Panc1 (cell line): ENCODE data around the gene SYNM. TPM values are rescaled to one million over a fixed set of nuclear protein-coding genes. Genes with fewer than 3 reads are reported as not detected.

Source experiments
- ATAC-seq: fragments of 200-7000 bp; cut with Tn5 transposase; 2 replicates; pipeline ENCODE4 v1.9.1; 2020; ENCODE audit warnings: mild to moderate bottlenecking, moderate library complexity
- BruUV-seq: library from RNA; stranded (reverse); fragments of 400-500 nt; replicated peaks from 2 replicates; lab custom pipeline; 2021; lab: Mats Ljungman, UMichigan
- CTCF ChIA-PET: fragments of 300-600 bp; sonication (Branson Sonifier 250); formaldehyde crosslinking; loops from one replicate; lab custom pipeline; 2022; ENCODE audit warnings: antibody characterized with exemption; lab: Charles Lee
- POLR2A ChIA-PET: fragments of 300-600 bp; sonication (Branson Sonifier 250); formaldehyde crosslinking; loops from one replicate; lab custom pipeline; 2022; ENCODE audit warnings: antibody characterized with exemption; lab: Charles Lee
- DNase-seq: peaks from one replicate; pipeline ENCODE4 v3.0.0-alpha.2; 2010; ENCODE audit warnings: low read depth, low spot score
- H3K27ac ChIP-seq: 2 replicates; pipeline ENCODE4 v1.5.1; 2011; ENCODE audit warnings: mild to moderate bottlenecking, low read length, inconsistent platforms
- H3K27me3 ChIP-seq: fragments of 200-500 bp; sonication (Bioruptor generic); 2 replicates; pipeline ENCODE4 v1.6.0; 2014; ENCODE audit warnings: low read length, inconsistent platforms; ENCODE audit not compliant: control insufficient read depth, insufficient read depth
- H3K36me3 ChIP-seq: fragments of 200-500 bp; sonication (Bioruptor generic); 2 replicates; pipeline ENCODE4 v1.5.1; 2014; ENCODE audit warnings: inconsistent platforms, mild to moderate bottlenecking, low read length, moderate library complexity; ENCODE audit not compliant: control insufficient read depth, insufficient read depth
- H3K4me1 ChIP-seq: 2 replicates; pipeline ENCODE4 v1.5.1; 2011; ENCODE audit warnings: inconsistent platforms, mild to moderate bottlenecking, low read length, moderate library complexity; ENCODE audit not compliant: control insufficient read depth, insufficient read depth
- H3K4me3 ChIP-seq, 2 experiments: 2 replicates each; pipeline ENCODE4 v1.5.1; 2011 to 2012; ENCODE audit warnings: low read depth in 2 of 2, low read length in 2 of 2, mild to moderate bottlenecking in 2 of 2, inconsistent platforms in 1 of 2, moderate library complexity in 1 of 2
- H3K9me3 ChIP-seq: fragments of 200-500 bp; sonication (Bioruptor generic); 2 replicates; pipeline ENCODE4 v1.5.1; 2014; ENCODE audit warnings: low read depth, mild to moderate bottlenecking, inconsistent platforms, low read length, moderate library complexity; ENCODE audit not compliant: control insufficient read depth, insufficient read depth
- CTCF ChIP-seq: fragments of 450-650 bp; IDR thresholded peaks from 2 replicates; pipeline ENCODE4 v1.5.1; 2017; ENCODE audit warnings: mild to moderate bottlenecking
- POLR2AphosphoS5 ChIP-seq: IDR thresholded peaks from 2 replicates; pipeline ENCODE4 v1.6.1; 2012; ENCODE audit warnings: mild to moderate bottlenecking, low read depth, low read length, moderate library complexity
- REST ChIP-seq, 2 experiments: IDR thresholded peaks; 2 replicates each; pipeline ENCODE4 v1.6.1; 2011 to 2012; ENCODE audit warnings: low read depth in 2 of 2, control low read depth in 1 of 2, low read length in 1 of 2, mild to moderate bottlenecking in 1 of 2, moderate library complexity in 1 of 2; ENCODE audit not compliant: insufficient read depth in 1 of 2
- SIN3A ChIP-seq: IDR thresholded peaks from 2 replicates; pipeline ENCODE4 v1.6.1; 2012; ENCODE audit warnings: low read depth, mild to moderate bottlenecking, low read length, moderate library complexity, borderline replicate concordance; ENCODE audit not compliant: insufficient read depth
- TCF7L2 ChIP-seq: IDR thresholded peaks from 2 replicates; pipeline ENCODE4 v1.6.1; 2011; ENCODE audit warnings: mild to moderate bottlenecking, low read depth, low read length, inconsistent platforms
- in situ Hi-C: cut with HindIII; loops from 2 replicates; pipeline ENCODE4 v1.10.0; 2016; ENCODE audit warnings: low sequenced_read_pairs, low pct_unique_long_range_greater_than_20kb
- intact Hi-C: fragments of 100-400 bp; cut with micrococcal nuclease; formaldehyde crosslinking; loops from one replicate; pipeline ENCODE4 v1.10.0; 2022; ENCODE audit not compliant: unreplicated experiment
- total RNA-seq: library from RNA; stranded (reverse); gene quantifications from one replicate; pipeline ENCODE4 v1.2.1, GENCODE V29; 2021; ENCODE audit not compliant: unreplicated experiment

SYNM gene
- total RNA-seq, 1 experiment from 2014 or later, result 38.9 TPM

- no TSS peak for BruUV-seq
Observed at GRCh38 chr15:99168601-99169580, 64.0 kb downstream of the SYNM start.

More at GRCh38 chr15:99168601-99169580, 64.0 kb downstream of the SYNM start:
- ChIA-PET POLR2A (no interaction called here), CTCF (no interaction called here)
- Histone ChIP-seq H3K9me3 (no peaks in the 10 kb centered on the region), H3K4me3 (no peak overlapping the region), H3K27ac (no peak overlapping the region), H3K36me3 (no peaks in the 10 kb centered on the region), H3K4me1 (no peaks in the 10 kb centered on the region), H3K27me3 (no peaks in the 10 kb centered on the region)
- no peak for DNase-seq
- intact Hi-C loops, result no loop called here
- no peak for ATAC-seq
- in situ Hi-C loops, result no loop called here
- TF ChIP-seq CTCF, result no peak
- no peak for TF ChIP-seq REST (IDR thresholded peaks at IDR 0.05; ENCODE audit: insufficient read depth in 1 of 2, low read depth in 2 of 2, low read length in 1 of 2)
- no peak for TF ChIP-seq SIN3A
- no peak for TF ChIP-seq TCF7L2
- no peak for TF ChIP-seq POLR2AphosphoS5
